ENCODE results near the gene FCHO2. TPM values are rescaled to one million over a fixed set of nuclear protein-coding genes. Genes with fewer than 3 reads are reported as not detected.

Gene FCHO2
- total and polyA plus RNA-seq, 2 of the 4 experiments (the other 2 are of a cell fraction): 6.1 to 23.5 TPM

DNA sequence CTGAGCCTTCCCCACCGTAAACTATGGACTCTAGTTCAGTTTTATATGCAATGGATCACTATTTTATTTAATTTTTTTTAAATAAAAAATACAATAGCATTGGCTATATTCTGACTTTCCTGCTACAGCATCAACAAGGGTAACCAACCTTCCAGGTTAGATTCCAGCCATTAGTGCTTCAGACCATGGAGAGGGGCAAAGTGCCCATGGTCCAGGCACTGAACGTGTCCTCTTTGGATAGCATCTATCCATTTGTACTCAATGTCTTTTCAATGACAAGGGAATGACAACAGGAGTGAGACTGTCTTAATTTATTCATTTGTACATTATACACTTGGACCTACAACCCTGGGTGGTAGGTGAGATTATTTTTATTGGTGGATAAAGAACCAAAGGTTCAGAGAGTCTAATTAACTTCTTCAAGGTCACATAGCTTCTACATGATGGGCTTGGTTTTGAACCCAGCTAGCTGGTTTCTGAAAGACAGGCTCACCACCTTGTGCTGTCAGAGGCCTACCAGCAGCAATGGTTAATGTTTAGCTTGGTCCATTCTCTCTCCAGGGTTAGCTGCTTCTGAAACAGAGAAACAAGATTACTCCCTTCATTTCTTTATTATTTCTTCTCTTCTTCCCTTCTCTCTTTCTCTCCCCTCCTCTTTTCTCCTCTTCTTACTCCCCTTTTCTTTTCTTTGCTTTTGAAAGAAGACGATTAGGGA is 176.0 kb downstream of the FCHO2 start:
- Histone ChIP-seq H3K14ac (replicated peaks; ENCODE audit: low read depth, low read length) (no peak overlapping the region), H2BK15ac (ENCODE audit: low read depth, low read length) (no peak overlapping the region), H2BK20ac (ENCODE audit: low read depth, low read length) (no peak overlapping the region), H3K4me1 (ENCODE audit: control insufficient read depth, insufficient read depth, low read length) (peaks cover 6% of the 10 kb centered on the region), H3K23ac (ENCODE audit: low read depth, low read length) (no peak overlapping the region), H4K8ac (ENCODE audit: low read depth in 2 of 2, low read length in 2 of 2) (no peak overlapping the region), H3K27ac (ENCODE audit: insufficient read depth, low read length) (no peak overlapping the region), H3K9ac (ENCODE audit: low read depth, low read length) (no peak overlapping the region), H2AK9ac (replicated peaks; ENCODE audit: low read depth, low read length, poor library complexity) (no peak overlapping the region), H3K4me3 (ENCODE audit: insufficient read depth, low read depth, low read length) (no peak overlapping the region), H2AK5ac (ENCODE audit: low read depth, low read length) (no peak overlapping the region), H3K27me3 (ENCODE audit: control insufficient read depth, insufficient read depth, low read length) (peaks cover 1% of the 10 kb centered on the region; the same call in 1 of the 2 replicates), H2BK5ac (ENCODE audit: low read depth, low read length, poor library complexity, severe bottlenecking) (no peak overlapping the region), H4K91ac (ENCODE audit: insufficient read depth, low read depth, low read length) (no peak overlapping the region), H3K9me3 (ENCODE audit: control insufficient read depth, insufficient read depth, low read length) (no peaks in the 10 kb centered on the region), H4K5ac (ENCODE audit: low read depth, low read length) (no peak overlapping the region), H3K18ac (ENCODE audit: low read depth, low read length) (no peak overlapping the region), H3K79me1 (ENCODE audit: low read depth in 1 of 2, low read length in 2 of 2) (no peaks in the 10 kb centered on the region), H2BK120ac (ENCODE audit: low read depth, low read length) (no peak overlapping the region), H4K20me1 (ENCODE audit: insufficient read depth, low read length) (no peaks in the 10 kb centered on the region), H3K4ac (ENCODE audit: low read depth, low read length) (no peak overlapping the region), H3K9me1 (ENCODE audit: insufficient read depth, low read length) (peaks cover 5% of the 10 kb centered on the region; the same call in 1 of the 2 replicates), H3K56ac (ENCODE audit: extremely low read depth, insufficient read depth, low read length) (no peak overlapping the region), H3K4me2 (ENCODE audit: low read depth, low read length) (no peak overlapping the region), H2AFZ (replicated peaks; ENCODE audit: low read length, poor library complexity) (no peak overlapping the region), H3K36me3 (ENCODE audit: control insufficient read depth, insufficient read depth, low read length) (no peaks in the 10 kb centered on the region)
- TF ChIP-seq, protein P1, sequence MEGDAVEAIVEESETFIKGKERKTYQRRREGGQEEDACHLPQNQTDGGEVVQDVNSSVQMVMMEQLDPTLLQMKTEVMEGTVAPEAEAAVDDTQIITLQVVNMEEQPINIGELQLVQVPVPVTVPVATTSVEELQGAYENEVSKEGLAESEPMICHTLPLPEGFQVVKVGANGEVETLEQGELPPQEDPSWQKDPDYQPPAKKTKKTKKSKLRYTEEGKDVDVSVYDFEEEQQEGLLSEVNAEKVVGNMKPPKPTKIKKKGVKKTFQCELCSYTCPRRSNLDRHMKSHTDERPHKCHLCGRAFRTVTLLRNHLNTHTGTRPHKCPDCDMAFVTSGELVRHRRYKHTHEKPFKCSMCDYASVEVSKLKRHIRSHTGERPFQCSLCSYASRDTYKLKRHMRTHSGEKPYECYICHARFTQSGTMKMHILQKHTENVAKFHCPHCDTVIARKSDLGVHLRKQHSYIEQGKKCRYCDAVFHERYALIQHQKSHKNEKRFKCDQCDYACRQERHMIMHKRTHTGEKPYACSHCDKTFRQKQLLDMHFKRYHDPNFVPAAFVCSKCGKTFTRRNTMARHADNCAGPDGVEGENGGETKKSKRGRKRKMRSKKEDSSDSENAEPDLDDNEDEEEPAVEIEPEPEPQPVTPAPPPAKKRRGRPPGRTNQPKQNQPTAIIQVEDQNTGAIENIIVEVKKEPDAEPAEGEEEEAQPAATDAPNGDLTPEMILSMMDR (conservative IDR thresholded peaks at IDR 0.05; ENCODE audit: low read depth, low read length): no peak
- TF ChIP-seq RCOR1 (IDR thresholded peaks at IDR 0.05; ENCODE audit: insufficient replicate concordance, low read length): no peak
- TF ChIP-seq, protein P2, sequence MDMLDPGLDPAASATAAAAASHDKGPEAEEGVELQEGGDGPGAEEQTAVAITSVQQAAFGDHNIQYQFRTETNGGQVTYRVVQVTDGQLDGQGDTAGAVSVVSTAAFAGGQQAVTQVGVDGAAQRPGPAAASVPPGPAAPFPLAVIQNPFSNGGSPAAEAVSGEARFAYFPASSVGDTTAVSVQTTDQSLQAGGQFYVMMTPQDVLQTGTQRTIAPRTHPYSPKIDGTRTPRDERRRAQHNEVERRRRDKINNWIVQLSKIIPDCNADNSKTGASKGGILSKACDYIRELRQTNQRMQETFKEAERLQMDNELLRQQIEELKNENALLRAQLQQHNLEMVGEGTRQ (IDR thresholded peaks at IDR 0.05; ENCODE audit: low read depth, low read length): no peak
- TF ChIP-seq NFE2L2 (IDR thresholded peaks at IDR 0.05; ENCODE audit: low read depth, low read length): no peak
- TF ChIP-seq, protein P3, sequence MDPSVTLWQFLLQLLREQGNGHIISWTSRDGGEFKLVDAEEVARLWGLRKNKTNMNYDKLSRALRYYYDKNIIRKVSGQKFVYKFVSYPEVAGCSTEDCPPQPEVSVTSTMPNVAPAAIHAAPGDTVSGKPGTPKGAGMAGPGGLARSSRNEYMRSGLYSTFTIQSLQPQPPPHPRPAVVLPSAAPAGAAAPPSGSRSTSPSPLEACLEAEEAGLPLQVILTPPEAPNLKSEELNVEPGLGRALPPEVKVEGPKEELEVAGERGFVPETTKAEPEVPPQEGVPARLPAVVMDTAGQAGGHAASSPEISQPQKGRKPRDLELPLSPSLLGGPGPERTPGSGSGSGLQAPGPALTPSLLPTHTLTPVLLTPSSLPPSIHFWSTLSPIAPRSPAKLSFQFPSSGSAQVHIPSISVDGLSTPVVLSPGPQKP (IDR thresholded peaks at IDR 0.05; ENCODE audit: borderline replicate concordance, low read depth, low read length): no peak
- TF ChIP-seq FOS (IDR thresholded peaks at IDR 0.05; ENCODE audit: low read depth, low read length): no peak
- no peak for TF ChIP-seq SMC3 (IDR thresholded peaks at IDR 0.05; ENCODE audit: low read depth, low read length)
- no peak for TF ChIP-seq CHD1 (IDR thresholded peaks at IDR 0.05; ENCODE audit: low read depth, low read length)
- ATAC-seq (ENCODE audit: low read depth): no peak
- ChIA-PET POLR2A (ENCODE audit: unreplicated experiment) (no interaction called here), CTCF (no interaction called here)
- dilution Hi-C loops (cut with HindIII; ENCODE audit: low sequenced_read_pairs, unreplicated experiment): no loop called here
- BruUV-seq (replicated peaks): no TSS peak
- no CpG with 5 or more reads among the region's 3 CpGs for WGBS, 2 experiments (ENCODE audit: extremely low coverage in 2 of 2, insufficient read length in 1 of 2)
- intact Hi-C loops (cut with micrococcal nuclease): no loop called here
- DNase-seq: no peak
- in situ Hi-C loops (cut with MboI; ENCODE audit: low sequenced_read_pairs): no loop called here

Data from IMR-90 (cell line).